MM.1S (cell line): ENCODE data around the gene PLCB2.
A peak's percentile ranks its signal among the peaks of the same experiment; 100 is the strongest.

Experiments
- EZH2 ChIP-seq: fragments of 300-600 bp; sonication (generic); optimal IDR thresholded peaks from 2 replicates; pipeline ENCODE3; 2017; ENCODE audit warnings: low read depth, mild to moderate bottlenecking, antibody characterized with exemption, low read length, mixed read lengths
- EZH2phosphoT487 ChIP-seq: fragments of 300-600 bp; sonication (generic); IDR thresholded peaks from 2 replicates; pipeline ENCODE4 v1.6.1; 2018; ENCODE audit warnings: antibody characterized with exemption, low read length
- TF ChIP-seq, protein P1 (sequence below): fragments of 300-600 bp; sonication (generic); IDR thresholded peaks from 2 replicates; pipeline ENCODE4 v1.5.1; 2016; ENCODE audit warnings: antibody characterized with exemption, low read length, mixed read lengths

DNA sequence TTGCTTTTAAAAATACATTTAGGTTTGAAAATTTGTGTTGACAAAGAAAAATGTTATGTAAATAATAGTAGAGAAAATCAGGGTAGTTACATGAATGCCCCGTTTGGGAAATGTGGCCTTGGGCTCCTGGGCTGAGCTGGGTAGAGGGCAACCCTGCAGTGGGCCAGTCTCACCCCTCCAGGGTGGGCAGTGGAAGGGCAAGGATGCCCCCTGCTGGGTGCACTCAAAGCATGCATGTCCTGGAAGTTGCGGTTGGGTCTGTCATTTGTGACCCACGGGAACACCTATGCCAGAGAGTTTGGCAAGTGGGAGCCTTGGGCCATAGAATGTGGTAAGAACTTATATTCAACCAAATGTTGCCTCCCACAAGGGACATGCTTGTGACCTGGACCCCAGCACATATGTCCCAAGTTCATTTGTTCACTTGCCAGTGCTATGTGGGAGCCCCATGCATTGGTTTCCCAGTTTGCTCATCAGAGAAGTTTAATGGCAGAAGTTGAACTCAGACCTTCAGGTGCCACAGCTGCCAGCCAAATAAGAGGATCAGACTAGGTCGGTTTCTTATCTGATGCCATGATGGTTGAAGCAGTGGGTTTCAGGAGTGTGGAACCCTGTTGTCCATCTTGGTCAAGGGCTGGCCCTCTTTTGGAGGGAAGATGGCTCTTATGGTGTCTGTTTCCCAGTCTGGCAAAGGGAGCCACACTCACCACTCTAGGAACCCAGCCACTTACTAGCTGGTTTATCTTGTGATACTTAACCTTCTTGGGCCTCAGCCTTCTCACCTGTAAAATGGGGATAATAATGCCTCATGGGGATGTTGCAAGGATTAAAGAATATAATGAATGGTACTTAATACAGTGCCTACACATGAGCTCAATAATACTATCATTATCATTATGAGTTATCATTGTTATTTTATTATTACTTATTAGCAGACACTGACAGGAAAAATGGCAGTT is 2.5 kb upstream of the PLCB2 start:
- TF ChIP-seq, protein P1, sequence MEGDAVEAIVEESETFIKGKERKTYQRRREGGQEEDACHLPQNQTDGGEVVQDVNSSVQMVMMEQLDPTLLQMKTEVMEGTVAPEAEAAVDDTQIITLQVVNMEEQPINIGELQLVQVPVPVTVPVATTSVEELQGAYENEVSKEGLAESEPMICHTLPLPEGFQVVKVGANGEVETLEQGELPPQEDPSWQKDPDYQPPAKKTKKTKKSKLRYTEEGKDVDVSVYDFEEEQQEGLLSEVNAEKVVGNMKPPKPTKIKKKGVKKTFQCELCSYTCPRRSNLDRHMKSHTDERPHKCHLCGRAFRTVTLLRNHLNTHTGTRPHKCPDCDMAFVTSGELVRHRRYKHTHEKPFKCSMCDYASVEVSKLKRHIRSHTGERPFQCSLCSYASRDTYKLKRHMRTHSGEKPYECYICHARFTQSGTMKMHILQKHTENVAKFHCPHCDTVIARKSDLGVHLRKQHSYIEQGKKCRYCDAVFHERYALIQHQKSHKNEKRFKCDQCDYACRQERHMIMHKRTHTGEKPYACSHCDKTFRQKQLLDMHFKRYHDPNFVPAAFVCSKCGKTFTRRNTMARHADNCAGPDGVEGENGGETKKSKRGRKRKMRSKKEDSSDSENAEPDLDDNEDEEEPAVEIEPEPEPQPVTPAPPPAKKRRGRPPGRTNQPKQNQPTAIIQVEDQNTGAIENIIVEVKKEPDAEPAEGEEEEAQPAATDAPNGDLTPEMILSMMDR, result peak; percentile 51
- TF ChIP-seq EZH2phosphoT487, result no peak
- TF ChIP-seq EZH2, result no peak
